ENCODE data around the gene HDAC4. TPM values are rescaled to one million over a fixed set of nuclear protein-coding genes. Genes with fewer than 3 reads are reported as not detected.

The HDAC4 gene
- total and polyA plus RNA-seq, 4 donors, result 2.9 to 37.2 (median 4.4) TPM

DNA sequence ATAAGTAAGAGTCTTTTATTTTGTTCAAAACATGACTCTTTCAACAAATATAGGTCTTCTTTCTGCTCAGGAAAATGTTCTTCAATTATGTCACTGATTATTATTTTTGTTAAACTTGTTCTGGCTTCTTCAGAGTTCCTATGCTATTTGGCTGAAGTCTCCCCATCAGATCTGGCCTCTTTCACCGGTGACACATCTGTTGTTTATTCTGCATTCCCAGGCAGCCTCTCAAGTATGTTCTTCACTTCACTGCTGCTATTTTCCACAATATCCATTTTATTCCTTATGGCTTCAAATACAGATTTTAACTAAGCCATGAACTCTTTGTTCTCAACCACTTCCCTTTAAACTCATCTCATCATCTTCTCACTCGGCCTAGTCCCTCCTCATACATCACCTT is 45.7 kb downstream of the HDAC4 start:
- 73% methylated on average over 2 of the region's 2 CpGs for WGBS
- H3K9me3 ChIP-seq (ENCODE audit: control insufficient read depth in 4 of 4, low read length in 3 of 4), result no peaks in the 10 kb centered on the region
- no peak overlapping the region for H3K4me3 ChIP-seq (ENCODE audit: low read depth in 1 of 3, low read length in 3 of 3)
- no peak for DNase-seq (ENCODE audit: low spot score)
- H3K9ac ChIP-seq (ENCODE audit: low read depth in 1 of 2, low read length in 2 of 2), result no peak overlapping the region
- H3K36me3 ChIP-seq (ENCODE audit: control insufficient read depth in 4 of 4, insufficient read depth in 3 of 4, low read depth in 1 of 4, low read length in 3 of 4), result peaks cover 0 to 17% (median 1%) of the 10 kb centered on the region in 4 donors
- H3K27ac ChIP-seq (ENCODE audit: low read depth in 1 of 2, low read length in 2 of 2), result no peak overlapping the region
- H3K4me1 ChIP-seq (ENCODE audit: control insufficient read depth in 4 of 4, insufficient read depth in 4 of 4, low read length in 3 of 4), result peaks cover 3 to 20% (median 15%) of the 10 kb centered on the region in 4 donors
- TF ChIP-seq RAD21 (IDR thresholded peaks at IDR 0.05) (no peak), EGR1 (IDR thresholded peaks at IDR 0.05; ENCODE audit: low read depth in 2 of 2) (no peak), ATF3 (IDR thresholded peaks at IDR 0.05) (no peak), NR2F2 (IDR thresholded peaks at IDR 0.05) (no peak), TAF1 (conservative IDR thresholded peaks at IDR 0.05) (no peak), CTCF (IDR thresholded peaks at IDR 0.05; ENCODE audit: low read depth, low read length, missing input control) (no peak), YY1 (IDR thresholded peaks at IDR 0.05) (no peak), GABPA (IDR thresholded peaks at IDR 0.05 in 1 of 2, conservative IDR thresholded peaks at IDR 0.05 in 1 of 2) (no peak), FOXA1 (IDR thresholded peaks at IDR 0.05) (no peak), SP1 (IDR thresholded peaks at IDR 0.05) (no peak)
- TF ChIP-seq, protein P1, sequence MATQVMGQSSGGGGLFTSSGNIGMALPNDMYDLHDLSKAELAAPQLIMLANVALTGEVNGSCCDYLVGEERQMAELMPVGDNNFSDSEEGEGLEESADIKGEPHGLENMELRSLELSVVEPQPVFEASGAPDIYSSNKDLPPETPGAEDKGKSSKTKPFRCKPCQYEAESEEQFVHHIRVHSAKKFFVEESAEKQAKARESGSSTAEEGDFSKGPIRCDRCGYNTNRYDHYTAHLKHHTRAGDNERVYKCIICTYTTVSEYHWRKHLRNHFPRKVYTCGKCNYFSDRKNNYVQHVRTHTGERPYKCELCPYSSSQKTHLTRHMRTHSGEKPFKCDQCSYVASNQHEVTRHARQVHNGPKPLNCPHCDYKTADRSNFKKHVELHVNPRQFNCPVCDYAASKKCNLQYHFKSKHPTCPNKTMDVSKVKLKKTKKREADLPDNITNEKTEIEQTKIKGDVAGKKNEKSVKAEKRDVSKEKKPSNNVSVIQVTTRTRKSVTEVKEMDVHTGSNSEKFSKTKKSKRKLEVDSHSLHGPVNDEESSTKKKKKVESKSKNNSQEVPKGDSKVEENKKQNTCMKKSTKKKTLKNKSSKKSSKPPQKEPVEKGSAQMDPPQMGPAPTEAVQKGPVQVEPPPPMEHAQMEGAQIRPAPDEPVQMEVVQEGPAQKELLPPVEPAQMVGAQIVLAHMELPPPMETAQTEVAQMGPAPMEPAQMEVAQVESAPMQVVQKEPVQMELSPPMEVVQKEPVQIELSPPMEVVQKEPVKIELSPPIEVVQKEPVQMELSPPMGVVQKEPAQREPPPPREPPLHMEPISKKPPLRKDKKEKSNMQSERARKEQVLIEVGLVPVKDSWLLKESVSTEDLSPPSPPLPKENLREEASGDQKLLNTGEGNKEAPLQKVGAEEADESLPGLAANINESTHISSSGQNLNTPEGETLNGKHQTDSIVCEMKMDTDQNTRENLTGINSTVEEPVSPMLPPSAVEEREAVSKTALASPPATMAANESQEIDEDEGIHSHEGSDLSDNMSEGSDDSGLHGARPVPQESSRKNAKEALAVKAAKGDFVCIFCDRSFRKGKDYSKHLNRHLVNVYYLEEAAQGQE (IDR thresholded peaks at IDR 0.05), result no peak
- H3K27me3 ChIP-seq (ENCODE audit: control insufficient read depth in 4 of 4, insufficient read depth in 4 of 4, low read length in 3 of 4), result no peaks in the 10 kb centered on the region

DNA sequence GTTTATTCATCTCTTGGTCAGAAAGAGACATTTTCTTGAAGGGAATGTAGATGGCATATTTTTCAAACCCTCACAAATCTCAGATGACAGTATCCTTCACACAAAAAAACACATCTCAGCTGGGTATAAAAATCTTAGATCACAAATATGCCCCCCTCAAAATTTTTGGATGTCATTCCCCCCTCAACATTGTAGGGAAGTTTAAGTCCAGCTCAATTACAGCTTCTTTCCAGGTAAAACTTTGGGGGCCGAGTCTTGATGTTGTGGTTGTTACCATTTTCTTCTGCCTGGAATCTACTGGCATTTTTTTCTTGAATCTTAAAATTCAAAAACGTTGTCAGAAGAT is 46.1 kb downstream of the HDAC4 start:
- no peak overlapping the region for H3K9ac ChIP-seq (ENCODE audit: low read depth in 1 of 2, low read length in 2 of 2)
- WGBS, result 96% methylated on average over 2 of the region's 2 CpGs
- no peak overlapping the region for H3K27ac ChIP-seq (ENCODE audit: low read depth in 1 of 2, low read length in 2 of 2)
- TF ChIP-seq TAF1 (conservative IDR thresholded peaks at IDR 0.05), result no peak
- no peak for TF ChIP-seq SP1 (IDR thresholded peaks at IDR 0.05)
- no peak for TF ChIP-seq CTCF (IDR thresholded peaks at IDR 0.05; ENCODE audit: low read depth, low read length, missing input control)
- TF ChIP-seq, protein P2, sequence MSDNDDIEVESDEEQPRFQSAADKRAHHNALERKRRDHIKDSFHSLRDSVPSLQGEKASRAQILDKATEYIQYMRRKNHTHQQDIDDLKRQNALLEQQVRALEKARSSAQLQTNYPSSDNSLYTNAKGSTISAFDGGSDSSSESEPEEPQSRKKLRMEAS (IDR thresholded peaks at IDR 0.05), result no peak
- TF ChIP-seq HNF4A (conservative IDR thresholded peaks at IDR 0.05), result no peak
- no peak for TF ChIP-seq FOXA2 (IDR thresholded peaks at IDR 0.05)
- TF ChIP-seq EGR1 (IDR thresholded peaks at IDR 0.05; ENCODE audit: low read depth in 2 of 2), result no peak
- no peak for TF ChIP-seq ATF3 (IDR thresholded peaks at IDR 0.05)
- no peak for TF ChIP-seq ZBTB33 (IDR thresholded peaks at IDR 0.05)
- TF ChIP-seq HNF4G (IDR thresholded peaks at IDR 0.05), result no peak
- no peak for TF ChIP-seq NR2F2 (IDR thresholded peaks at IDR 0.05)
- TF ChIP-seq FOXA1 (IDR thresholded peaks at IDR 0.05), result no peak
- TF ChIP-seq RAD21 (IDR thresholded peaks at IDR 0.05), result no peak
- TF ChIP-seq RXRA (IDR thresholded peaks at IDR 0.05), result no peak
- TF ChIP-seq GABPA (IDR thresholded peaks at IDR 0.05 in 1 of 2, conservative IDR thresholded peaks at IDR 0.05 in 1 of 2), result no peak
- TF ChIP-seq, protein P1 (IDR thresholded peaks at IDR 0.05), result no peak
- no peak for TF ChIP-seq YY1 (IDR thresholded peaks at IDR 0.05)

More for the DNA sequence above, 46.1 kb downstream of the HDAC4 start:
- Histone ChIP-seq H3K4me3 (ENCODE audit: low read depth in 1 of 3, low read length in 3 of 3) (no peak overlapping the region), H3K9me3 (ENCODE audit: control insufficient read depth in 4 of 4, low read length in 3 of 4) (no peaks in the 10 kb centered on the region), H3K27me3 (ENCODE audit: control insufficient read depth in 4 of 4, insufficient read depth in 4 of 4, low read length in 3 of 4) (no peaks in the 10 kb centered on the region), H3K36me3 (ENCODE audit: control insufficient read depth in 4 of 4, insufficient read depth in 3 of 4, low read depth in 1 of 4, low read length in 3 of 4) (peaks cover 0 to 17% (median 1%) of the 10 kb centered on the region in 4 donors), H3K4me1 (ENCODE audit: control insufficient read depth in 4 of 4, insufficient read depth in 4 of 4, low read length in 3 of 4) (peaks cover 3 to 20% (median 15%) of the 10 kb centered on the region in 4 donors)
- DNase-seq (ENCODE audit: low spot score), result no peak
